T-helper 2 cell (primary cell): ENCODE measurements around the gene CDH10.

Source experiments
- DNase-seq, 5 experiments: peaks; one replicate each; pipeline versions ENCODE4 v3.0.0 to v3.0.0-alpha.2; 2012 to 2022
- total RNA-seq, 2 donors: gene quantifications; one replicate each; lab custom pipeline; 2026; lab: John Stamatoyannopoulos, UW

The CDH10 gene
- total RNA-seq: 0 reads per million in 2 donors

DNA sequence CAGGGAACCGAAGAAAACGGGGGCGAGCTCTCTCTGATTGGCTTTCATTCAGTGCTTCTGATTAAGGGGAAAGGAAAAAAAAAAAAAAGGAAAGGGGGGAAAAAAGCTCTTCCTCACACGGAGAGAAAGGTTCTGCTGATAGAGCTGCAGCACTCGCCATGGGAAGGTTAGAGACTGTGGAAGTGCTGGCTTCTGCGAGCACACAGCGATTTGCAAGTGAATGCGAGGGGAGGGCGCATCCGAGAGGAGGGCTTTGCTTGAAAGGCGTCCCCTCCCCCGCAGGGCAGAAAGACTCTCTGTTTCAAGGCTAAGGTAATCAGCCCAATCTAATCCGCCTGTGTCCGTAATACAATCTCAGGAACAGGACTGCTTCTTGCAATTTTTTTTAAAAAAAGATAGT, at the start of gene CDH10:
Gene CDH10 (minus strand): TSS at position 218 of the 400 bp plus-strand sequence. CDS start 51,488 bp downstream, outside the sequence.
- DNase-seq: no peak

DNA sequence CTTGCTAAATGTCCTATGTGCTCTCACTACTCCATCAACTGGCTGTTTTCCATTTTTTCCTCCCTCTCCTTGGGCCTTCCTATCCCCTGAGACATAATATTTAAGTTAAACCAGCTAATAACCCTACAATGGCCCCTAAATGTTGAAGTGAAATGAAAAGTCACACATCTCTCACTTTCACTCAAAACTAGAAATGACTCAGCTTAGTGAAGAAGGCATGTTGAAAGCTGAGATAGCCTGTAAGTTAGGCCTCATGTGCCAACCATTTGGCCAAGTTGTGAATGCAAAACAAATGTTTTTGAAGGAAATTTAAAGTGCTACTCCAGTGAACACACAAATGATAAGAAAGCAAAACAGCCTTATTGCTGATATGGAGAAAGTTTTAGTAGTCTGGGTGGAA, 48.8 kb upstream of the CDH10 start:
- peak in 1 of 5 experiments; percentile 26 for DNase-seq

DNA sequence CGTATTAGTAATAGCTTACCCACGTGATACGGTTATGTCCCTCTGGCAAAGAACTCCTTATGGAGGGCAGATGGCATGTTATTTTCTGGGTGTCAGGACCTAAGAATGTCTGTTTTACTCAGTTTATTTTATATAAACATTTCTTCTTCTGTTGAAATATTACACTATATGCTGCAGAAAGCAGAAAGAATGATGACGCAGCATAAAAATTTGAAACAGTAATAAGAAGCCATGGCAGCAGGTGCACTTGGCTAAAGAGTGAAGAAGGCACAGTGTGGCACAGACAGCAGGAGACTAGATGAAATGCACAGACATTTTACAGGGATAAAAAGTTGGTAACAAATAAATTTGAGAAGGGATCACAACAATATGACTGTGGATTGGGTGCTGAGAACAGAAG, 46.3 kb upstream of the CDH10 start:
- DNase-seq: no peak

DNA sequence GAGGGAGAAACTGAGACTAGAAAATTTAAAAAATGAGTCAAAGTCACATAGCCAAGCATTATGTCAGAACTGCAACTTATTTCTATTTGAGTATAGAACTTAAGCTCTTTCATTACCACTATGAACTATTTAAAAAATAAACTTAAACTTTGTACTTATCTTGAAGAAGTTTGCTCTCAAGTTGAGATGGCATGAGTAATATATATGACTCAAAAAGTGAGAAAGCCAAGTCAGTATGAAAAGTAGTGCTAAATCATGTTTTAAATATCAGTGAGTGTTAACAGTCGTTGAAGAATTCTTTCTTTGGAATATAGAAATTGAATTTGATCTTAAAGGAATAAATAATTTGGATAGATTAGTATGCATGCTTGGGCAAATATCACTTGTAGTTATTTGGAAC, 36.3 kb upstream of the CDH10 start:
- no peak for DNase-seq

DNA sequence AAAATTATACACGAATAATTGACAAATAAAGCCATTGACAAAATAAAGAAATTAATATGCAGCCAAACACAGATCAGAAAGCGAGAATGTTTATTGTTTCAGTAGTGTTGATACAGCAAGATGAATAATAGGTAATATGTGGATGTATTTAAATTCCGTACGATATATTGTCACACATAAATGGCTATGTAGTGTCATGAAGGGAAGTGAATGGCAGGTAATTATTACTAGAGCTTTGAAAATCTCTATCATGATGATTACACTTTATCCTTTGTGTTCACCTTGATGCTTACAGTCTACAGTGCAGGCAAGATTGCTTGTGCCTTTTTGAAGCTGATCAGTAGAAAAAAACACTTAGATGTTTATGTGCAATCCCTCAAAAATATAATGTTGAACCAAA, 23.3 kb upstream of the CDH10 start:
- no peak for DNase-seq

DNA sequence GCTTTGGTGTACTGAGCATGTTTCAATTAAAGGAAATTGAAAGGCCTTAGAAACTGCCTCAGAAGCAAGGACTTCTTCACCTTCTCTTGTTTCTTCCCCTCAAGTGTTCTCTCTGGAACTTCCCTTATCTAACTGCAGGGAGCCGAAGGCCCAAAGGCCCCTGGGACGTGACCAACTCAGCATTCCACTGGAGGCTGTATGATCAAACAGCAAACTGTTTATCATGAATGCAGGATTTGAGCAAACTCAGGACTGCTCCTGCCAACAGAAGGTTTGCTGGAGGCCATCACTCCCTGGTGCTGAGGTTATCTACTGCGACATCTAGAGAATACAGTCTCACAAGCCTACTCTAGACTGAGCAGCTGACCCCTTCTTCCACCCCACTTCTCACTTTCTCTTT, 4.8 kb upstream of the CDH10 start:
- no peak for DNase-seq

DNA sequence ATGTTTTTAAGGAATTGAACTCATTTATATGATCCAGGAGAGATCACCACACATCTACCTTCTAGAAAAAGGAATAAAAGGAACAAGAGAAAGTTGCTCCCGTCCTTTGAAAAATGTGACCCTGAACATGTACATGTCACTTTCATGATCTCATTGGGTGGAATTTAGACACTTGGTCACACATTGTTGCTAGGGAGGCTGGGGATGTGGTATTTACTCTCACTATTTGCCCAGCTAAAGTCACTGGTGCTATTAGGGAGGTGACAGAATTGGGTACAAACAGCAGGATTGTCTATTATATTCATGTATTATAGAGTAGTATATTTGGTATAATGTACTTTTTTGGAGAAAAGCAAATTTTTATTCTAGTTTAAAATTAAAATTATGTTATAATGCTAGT, 2.1 kb upstream of the CDH10 start:
- no peak for DNase-seq

DNA sequence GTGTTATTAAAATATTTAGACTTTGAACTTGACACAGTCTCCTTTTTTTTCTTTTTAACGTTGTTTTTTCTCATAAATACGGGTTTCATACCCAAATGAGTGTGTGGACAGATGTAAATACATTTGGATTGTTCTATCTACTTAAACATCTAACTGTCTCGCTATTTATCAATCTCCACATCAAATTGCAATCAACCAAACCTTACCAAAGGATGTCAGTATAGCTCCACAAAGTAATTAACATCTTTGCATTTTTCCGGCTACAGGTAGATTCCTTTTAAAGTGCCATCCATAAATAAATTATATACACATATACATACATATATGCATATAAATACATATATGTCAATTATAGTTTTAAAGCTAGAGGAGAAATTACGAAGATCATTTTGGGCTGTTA, 705 bp upstream of the CDH10 start:
- no peak for DNase-seq

DNA sequence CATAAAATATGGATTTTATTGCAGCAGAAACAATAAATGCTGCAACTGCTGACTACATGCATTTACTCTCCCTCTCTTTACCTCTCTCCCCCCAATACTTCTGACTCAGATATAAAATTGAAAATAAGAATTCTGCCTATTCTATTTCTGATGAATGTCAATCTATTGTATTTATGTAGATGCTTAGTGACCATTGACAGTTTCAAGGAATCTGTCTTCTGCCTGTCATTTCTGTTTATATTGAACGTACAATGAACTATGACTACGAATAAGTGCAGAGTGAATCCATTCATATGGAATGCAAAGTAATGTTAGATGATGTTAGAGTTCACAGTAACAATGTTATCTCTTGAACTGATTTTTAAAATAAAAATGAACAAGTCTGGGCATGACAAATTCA, 898 bp downstream of the CDH10 start:
- DNase-seq: no peak

DNA sequence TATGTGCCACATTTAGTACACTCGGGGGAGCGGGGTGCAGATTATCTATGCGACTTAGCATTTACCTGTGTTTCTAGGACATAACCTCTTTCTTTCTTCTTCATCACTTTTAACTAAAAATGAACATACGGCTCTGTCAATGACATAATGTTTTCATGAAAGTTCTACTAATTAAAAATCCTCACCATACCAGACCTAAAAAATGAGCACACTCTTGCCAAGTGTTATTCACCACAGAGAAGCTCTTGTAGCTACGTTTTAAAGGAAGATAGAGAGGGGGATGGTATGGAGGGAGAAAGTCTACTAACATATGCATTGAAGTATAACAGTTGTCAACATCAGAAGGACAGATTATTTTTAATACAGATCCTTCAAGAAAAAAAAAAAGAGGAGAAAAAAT, 1.6 kb downstream of the CDH10 start:
- DNase-seq: no peak

DNA sequence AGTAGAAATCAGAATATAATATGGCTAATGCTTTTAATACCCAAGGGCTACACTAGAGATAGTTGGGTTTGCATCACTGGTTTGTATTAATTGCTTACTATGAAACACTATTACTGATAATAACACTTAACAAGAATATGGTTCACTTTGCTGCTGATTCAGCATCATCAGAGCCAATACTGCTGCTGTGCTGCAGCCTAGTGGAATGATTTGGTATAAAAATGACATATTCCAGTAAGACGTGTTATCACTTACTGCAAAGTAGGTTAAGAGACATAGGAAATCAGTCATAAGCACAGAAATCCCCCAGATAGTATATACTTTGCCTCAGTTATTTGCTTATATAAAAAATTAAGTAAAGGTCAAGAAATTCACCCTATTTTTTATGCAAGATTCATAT, 2.8 kb downstream of the CDH10 start:
- DNase-seq: peak in 1 of 5 experiments; percentile 3

DNA sequence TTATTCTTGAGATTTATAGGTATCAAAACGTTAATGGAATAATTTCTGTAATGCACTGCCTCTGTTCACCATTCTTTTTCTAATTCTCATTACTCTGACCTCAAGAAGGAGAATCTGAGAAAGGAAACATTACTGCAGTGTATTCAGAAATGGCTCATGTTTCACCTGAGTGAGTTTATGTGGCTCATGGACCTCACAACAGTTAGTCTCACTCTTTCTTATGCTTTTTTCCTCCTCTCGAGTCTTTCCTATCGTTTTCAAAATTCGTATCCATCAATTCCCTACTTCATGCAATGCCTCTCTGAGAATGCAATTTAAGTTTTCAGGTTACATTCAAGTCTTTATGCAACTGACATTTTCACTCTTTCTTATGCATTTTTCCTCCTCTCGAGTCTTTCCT, 9.6 kb downstream of the CDH10 start:
- DNase-seq: no peak

DNA sequence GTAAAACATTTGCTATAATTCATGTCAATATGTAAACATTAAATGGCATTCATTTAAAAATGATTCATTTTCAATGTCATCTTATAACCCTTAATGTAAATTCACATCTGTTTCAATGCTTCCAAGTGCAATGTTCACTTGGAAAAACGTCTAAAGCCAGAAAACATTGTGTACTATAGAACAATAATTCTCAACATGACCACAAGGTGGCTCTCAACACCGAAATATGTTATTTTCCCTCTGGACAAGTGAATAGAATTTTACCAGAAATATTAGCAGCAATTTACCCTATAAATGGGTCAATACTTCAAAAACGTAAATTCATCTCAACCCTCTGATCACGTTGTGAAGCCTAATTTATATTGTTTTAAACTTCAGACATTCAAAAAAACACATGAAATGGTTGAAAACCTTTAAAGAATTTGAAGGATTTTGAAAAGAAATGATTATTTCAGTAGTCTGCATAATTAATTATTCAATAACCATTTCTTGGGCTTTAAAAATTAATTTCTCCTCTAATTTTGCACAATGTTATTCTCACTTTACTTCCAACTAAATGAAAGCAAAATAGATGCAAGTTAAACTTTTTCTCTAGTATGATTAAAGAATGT, 11.0 kb downstream of the CDH10 start:
- peak in 1 of 5 experiments; percentile 1 for DNase-seq

DNA sequence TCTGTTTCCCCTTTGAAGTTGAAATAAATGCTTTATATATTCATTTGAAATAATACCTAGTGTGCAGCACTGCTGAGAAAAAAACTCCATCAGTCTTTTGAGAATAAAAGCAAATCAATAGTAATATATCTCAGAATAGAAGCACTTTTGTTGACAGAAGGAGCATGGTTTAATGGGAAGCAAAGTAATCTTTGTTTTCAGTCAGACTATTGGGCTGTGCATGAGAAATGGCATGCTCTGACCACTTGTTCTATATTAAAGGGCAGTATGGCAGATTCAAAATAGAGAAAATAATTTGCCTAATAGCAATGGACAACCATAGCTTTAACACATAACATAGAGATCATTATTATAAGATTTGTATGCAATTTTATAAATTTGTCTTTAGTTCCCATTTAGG, 12.4 kb downstream of the CDH10 start:
- no peak for DNase-seq

DNA sequence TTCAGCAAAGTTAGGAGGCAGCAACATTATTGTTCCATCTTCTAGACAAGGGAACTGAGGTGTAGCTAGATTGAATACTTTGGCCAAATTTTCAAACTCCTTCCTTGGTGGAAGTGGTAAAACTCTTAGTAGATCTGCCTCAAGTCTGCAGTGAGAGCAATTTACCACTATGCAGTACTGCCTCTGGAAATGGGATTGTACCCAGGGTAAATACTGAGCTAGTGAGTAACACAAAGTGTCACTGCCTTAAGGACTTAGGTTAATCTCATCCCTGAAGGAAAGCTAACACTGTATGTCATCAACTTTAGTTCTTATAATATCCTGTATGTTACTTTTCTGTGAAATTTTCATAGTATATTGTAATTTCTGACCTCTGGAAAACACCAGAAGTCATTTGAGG, 13.9 kb downstream of the CDH10 start:
- no peak for DNase-seq

DNA sequence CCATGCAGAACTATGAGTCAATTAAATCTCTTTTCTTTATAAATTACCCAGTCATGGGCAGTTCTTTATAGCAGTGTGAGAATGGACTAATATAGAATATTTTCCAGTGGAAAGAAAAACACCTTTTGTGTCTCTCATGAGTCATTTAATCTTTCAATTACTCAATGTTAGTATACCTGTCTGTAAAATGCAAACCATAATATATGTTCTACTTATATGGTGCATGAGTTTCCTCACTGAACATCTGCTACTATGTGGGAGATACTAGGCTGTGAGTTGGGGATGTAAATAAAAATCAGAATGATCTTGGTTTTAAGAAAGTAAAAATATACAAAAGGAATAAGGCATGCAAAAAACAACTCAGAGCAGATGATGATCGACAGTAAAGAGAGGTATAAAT, 15.0 kb downstream of the CDH10 start:
- no peak for DNase-seq

DNA sequence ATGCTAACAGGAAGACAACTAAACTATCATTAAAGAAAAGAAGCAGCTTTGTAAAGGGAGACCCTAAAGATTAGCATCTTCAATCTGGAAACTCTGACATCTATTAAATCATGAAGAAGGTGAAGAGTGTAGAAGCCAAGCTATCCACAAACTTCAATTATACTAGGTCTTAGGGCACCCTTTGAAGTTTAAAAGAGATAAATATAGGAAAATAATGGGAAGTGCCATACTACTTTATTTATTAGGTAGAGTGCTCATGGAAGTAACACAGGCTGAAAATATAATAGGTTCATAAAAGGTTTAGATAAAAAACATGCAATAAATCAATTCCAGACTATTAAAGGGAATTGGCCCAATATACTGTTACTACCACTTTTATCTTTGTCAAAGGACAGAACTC, 19.9 kb downstream of the CDH10 start:
- DNase-seq: no peak

DNA sequence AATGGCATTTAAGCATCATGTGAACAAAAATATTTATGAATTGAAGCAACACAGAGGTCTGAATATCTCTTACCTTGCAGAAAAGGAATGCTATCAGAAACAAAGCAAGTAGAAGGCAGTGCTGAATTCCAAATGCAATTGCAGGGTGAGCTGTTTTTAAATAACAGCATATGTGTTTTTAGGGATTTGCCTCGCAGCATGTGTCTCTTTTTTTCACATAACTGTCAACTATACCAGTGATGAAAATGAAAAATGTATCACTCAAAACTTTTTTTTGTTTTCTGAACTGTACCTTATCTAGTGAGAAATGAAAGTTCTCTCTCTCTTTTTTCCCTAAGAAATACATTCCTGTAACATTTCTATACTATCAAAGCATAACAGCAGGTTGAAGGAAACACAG, 21.2 kb downstream of the CDH10 start:
- DNase-seq: no peak

DNA sequence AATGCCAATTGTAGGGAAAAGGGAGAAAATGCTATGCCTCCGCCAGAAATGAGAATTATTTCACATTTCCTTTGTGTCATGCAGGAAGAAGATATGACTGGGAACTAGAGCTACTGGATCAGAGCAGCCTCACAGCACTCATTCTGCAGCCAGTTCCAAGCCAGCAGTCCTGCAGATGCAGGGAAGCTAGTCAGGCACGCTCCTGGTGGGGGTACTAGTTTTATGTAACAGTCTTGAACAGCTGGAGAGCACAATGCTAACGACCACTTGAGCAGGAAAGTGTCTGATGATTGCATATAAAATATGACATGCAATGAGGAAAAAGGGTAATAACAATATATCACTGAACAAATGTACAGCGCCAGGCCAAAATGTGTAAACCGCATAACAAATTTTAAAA, 21.7 kb downstream of the CDH10 start:
- DNase-seq: no peak

DNA sequence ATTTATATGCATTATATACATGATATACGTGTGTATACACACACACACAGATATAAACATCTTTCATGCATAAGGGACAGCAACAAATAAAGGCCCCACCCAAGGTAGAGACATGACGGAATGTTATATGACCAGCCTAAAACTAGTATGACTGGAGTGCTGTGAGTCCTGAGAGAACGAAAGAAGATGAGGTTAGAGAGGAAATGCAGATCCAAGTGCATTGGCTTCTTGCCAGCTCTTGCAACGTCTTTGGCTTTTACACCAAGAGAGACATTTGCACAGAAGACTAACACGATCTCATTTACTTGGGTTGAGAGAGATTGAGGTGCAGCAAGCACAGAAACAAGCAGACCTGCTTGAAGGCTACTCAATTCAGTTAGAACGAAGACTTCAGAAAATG, 23.0 kb downstream of the CDH10 start:
- peak in 1 of 5 experiments; percentile 2 for DNase-seq

DNA sequence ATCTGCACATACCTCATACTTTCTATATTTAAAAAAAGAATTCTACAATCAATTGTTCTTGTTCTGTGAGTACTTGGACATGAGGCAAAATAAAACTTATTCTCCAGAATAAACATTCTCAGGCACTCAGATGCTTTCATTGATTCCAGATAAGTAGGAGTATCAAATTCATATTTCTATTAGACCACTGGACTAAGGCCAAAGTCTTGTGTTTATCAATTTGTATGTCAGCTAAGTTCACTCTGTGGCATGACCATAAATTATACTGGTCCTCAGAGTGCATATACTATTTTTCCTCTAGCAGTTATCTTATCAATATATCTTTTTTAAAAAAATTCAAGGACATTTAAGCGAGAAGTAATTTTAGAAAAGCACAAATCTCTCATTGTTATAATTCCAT, 28.2 kb downstream of the CDH10 start:
- no peak for DNase-seq

DNA sequence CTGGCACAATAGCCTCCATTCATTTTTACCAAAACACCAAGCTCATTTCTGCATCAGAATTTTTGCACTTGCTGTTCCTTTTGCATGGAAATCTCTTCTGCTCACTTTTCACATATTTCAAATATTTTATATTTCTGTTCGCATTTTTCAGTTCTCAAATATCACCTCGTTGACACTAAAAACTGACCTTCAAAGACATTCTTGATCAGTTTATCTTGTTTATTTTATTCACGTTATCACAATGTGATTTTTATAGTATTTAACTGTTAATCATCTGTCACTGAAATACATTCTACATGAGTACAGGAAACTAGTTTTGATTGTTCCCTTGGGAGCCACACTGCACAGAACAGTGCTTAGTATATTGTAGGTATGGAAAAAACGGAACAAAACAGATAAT, 29.6 kb downstream of the CDH10 start:
- no peak for DNase-seq

DNA sequence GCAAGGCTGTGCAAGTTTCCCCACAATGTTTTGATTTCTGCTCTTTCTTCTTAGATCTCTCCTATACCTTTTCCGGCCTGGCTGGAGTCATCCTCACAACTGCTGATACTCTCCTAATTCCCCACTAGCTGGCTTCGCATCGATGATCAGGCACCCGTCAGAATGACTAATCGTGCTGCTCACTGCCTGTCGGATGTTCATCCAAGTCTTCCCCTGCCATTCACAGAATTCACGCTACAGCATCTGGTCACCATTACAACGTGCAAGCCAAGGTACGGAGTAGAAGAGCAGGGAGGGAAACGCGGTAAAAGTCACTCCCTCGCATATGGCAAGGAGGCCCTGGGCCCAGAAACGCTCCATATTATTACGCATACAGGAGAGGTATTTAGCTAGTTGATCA, 35.1 kb downstream of the CDH10 start:
- DNase-seq: no peak

DNA sequence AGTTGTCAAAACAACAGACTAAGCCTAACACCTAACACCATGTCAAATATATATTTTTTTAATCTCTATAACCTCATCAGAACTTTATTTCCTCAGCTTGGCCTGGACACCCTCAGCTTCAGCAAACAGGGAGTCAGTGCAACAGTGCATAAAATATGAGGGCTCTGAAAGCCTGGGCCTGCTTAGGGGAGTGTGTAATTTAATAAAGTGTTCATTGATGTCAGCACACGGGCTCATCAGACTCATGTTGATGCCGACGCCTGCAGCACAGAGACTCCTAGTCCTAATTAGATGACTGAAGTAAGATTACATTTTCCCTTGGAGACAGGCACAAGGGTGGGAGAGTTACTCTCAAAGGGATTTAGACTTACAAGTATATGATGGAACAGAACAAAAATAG, 37.8 kb downstream of the CDH10 start:
- DNase-seq: no peak

DNA sequence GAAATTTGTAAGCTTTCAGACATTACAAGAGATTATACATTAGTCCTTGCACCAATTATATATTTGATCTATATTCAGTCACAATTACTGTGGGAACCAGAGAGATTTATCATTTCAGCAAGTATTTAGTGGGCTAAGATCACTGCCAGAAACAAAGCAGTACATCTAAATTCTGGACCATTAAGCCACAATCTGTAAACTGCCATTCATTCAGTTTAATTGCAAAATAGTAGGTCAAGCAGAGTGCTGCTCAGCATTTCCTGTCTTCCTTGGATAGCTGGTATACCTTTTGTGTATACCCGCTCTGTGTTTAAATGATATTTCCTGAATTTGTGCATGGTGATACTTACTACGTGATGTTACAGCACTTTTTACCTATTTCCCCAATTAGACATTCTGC, 42.6 kb downstream of the CDH10 start:
- no peak for DNase-seq

DNA sequence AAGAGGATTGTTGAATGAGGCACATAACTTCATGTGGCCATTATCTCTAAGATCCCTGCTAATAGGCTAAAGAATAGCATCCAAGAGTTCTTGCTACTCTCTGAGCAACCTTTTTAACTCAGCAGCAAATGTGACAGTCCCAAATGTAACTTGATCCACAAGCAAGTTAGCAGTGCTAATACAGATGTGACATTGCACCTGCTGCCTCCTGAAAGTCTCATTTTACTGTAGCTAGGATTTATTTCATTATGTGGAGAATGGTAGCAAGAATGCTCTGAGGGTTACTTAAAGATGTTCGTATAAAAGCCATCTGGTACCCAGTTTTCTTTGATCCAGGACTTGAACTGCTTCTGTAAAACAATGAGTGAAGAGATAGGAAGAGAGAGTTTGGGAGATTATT, 45.8 kb downstream of the CDH10 start:
- DNase-seq: no peak
